Transverse colon (tissue), 4 donors: ENCODE data around the gene NMD3. TPM values are rescaled to one million over a fixed set of nuclear protein-coding genes. Genes with fewer than 3 reads are reported as not detected.
"Not testable (repeated sequence)": the region's sequence is repeated elsewhere in the genome, so short reads cannot be mapped to it uniquely, and the experiment has no call there.

Experiments used
- DNase-seq: peaks from one replicate; pipeline ENCODE4 v3.0.0-alpha.2; 2019
- H3K27ac ChIP-seq, 4 donors: fragments of 200-600 bp; sonication (generic); 2 replicates each; pipeline ENCODE4 v1.5.1; 2016 to 2018; ENCODE audit warnings: inconsistent platforms in 4 of 4
- H3K27me3 ChIP-seq: fragments of 200-600 bp; sonication (generic); 2 replicates; pipeline ENCODE4 v1.5.1; 2017; ENCODE audit warnings: inconsistent platforms
- H3K36me3 ChIP-seq, 4 donors: fragments of 200-600 bp; sonication (generic); 2 replicates each; pipeline ENCODE4 v1.5.1; 2017 to 2019; ENCODE audit warnings: inconsistent platforms in 4 of 4
- H3K4me1 ChIP-seq, 4 donors: fragments of 200-600 bp; sonication (generic); 2 replicates each; pipeline ENCODE4 v1.5.1; 2017 to 2020; ENCODE audit warnings: inconsistent platforms in 4 of 4
- H3K4me3 ChIP-seq, 4 donors: fragments of 200-600 bp; sonication (generic); 1 replicate in 1 of 4; 2 replicates in 3 of 4; pipeline versions ENCODE4 v1.5.1 to v1.6.1; 2017 to 2019; ENCODE audit warnings: inconsistent platforms in 4 of 4
- H3K9me3 ChIP-seq, 2 donors: fragments of 200-600 bp; sonication (generic); 2 replicates each; pipeline ENCODE4 v1.5.1; 2017 to 2019; ENCODE audit warnings: inconsistent platforms in 2 of 2
- EP300 ChIP-seq: sonication (generic); formaldehyde crosslinking; IDR thresholded peaks from one replicate; pipeline ENCODE4 v1.6.1; 2017; ENCODE audit warnings: antibody characterized with exemption, low read depth
- POLR2A ChIP-seq: fragments of 450-650 bp; IDR thresholded peaks from one replicate; pipeline ENCODE4 v1.6.1; 2016; ENCODE audit warnings: antibody characterized with exemption, mild to moderate bottlenecking, moderate library complexity
- POLR2AphosphoS5 ChIP-seq, 3 donors: sonication (generic); formaldehyde crosslinking; IDR thresholded peaks; one replicate each; pipeline ENCODE4 v1.6.1; 2016; ENCODE audit warnings: antibody characterized with exemption in 3 of 3
- WGBS, 2 donors: methylation state at CpG; one replicate each; pipeline ENCODE4 v1.1.5; 2018; ENCODE audit warnings: low coverage in 1 of 2; 5-methylcytosine and 5-hydroxymethylcytosine counted together
- in situ Hi-C, 4 donors: fragments of 200-750 bp; cut with MboI; loops; one replicate each; pipeline versions ENCODE4 v1.15.0 to v1.15.1; 2017; ENCODE audit warnings: low sequenced_read_pairs in 3 of 4, low pct_ligation_motif_present in 1 of 4, low pct_unique_long_range_greater_than_20kb in 1 of 4
- intact Hi-C: fragments of 100-400 bp; cut with DNase I; formaldehyde crosslinking; loops from one replicate; pipeline ENCODE4 v1.15.1; 2023; ENCODE audit warnings: low total_unique reads
- total RNA-seq, 4 donors: library from RNA; depleted of rRNA; stranded (reverse); fragments of >200 nt; gene quantifications; one replicate each; pipeline ENCODE4 v1.1.0, GENCODE V29; 2016
- TF ChIP-seq, protein P1 (sequence below), 5 experiments: fragments of 200-600 bp in 3 of 5; fragments of 450-650 bp in 2 of 5; sonication (generic) in 3 of 5; IDR thresholded peaks; 1 replicate in 2 of 5; 2 replicates in 3 of 5; pipeline ENCODE4 v1.5.1; 2016 to 2017; ENCODE audit warnings: antibody characterized with exemption in 5 of 5, inconsistent platforms in 3 of 5, mild to moderate bottlenecking in 2 of 5, moderate library complexity in 1 of 5

The NMD3 gene
- total RNA-seq: 10 to 100 TPM in 2 of 4 donors, 1 to 10 TPM in 2; 7.5 to 37.3 (median 21.8) TPM

DNA sequence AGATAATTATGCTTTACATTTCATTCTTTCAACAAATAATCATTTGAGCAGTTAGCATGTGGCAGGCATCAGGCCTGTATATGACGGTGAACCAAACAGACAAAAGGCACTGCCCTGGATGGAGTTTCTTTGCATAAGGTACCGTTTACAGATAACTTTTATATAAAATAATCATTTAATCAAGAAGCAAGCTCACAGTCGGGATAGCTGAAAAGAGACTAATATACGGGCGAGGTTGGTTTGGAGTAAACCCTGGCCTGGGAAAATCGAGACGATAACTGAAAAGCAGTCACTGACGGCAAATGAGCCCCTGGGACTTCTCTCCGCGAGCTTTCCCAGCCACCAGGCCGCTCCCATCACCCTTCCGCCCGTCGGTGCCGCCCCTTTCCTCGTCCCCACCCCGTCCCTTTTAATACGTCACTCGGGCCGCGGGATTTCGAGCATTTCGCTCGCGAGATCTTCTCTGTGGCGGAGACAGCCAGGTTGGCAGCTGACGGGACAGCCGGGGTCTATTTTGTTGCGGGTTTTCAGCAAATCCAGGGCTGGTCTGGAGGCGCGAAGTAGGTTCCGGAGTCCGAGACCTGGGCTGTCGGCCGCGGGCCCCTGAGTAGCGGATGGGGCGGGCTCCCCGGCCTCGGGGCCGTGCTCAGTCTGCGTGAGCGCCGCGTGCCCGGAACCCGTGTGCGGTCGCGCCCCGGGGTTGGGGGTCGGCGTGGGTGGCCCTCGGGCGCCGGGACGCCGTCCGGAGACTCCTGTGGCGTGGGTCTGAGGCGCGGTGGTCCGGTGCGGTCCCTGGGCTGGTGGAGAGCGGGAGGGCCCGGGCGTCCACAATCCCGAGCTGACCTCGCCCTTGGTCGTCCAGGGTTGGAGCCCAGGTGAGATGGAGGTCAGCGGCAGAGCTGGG is at the start of gene NMD3:
Gene NMD3 (plus strand): TSS at position 462 of the 904 bp plus-strand sequence. CDS start 703 bp downstream, outside the sequence.
- Histone ChIP-seq H3K4me1 (peaks cover 7 to 40% (median 17%) of the 10 kb centered on the region in 4 donors), H3K27ac (peak within 1 kb of the TSS; percentile 91 to 99 (median 94)), H3K4me3 (peak within 1 kb of the TSS; percentile 90 to 98 (median 95)), H3K27me3 (no peaks in the 10 kb centered on the region), H3K36me3 (peaks cover 0 to 6% (median 0%) of the 10 kb centered on the region in 4 donors), H3K9me3 (no peaks in the 10 kb centered on the region)
- in situ Hi-C loops (no loop called here), intact Hi-C loops (no loop called here)
- TF ChIP-seq POLR2A (peak; percentile 84), POLR2AphosphoS5 (IDR thresholded peaks at IDR 0.05) (peak; percentile 80 to 91 (median 89))
- TF ChIP-seq, protein P1, sequence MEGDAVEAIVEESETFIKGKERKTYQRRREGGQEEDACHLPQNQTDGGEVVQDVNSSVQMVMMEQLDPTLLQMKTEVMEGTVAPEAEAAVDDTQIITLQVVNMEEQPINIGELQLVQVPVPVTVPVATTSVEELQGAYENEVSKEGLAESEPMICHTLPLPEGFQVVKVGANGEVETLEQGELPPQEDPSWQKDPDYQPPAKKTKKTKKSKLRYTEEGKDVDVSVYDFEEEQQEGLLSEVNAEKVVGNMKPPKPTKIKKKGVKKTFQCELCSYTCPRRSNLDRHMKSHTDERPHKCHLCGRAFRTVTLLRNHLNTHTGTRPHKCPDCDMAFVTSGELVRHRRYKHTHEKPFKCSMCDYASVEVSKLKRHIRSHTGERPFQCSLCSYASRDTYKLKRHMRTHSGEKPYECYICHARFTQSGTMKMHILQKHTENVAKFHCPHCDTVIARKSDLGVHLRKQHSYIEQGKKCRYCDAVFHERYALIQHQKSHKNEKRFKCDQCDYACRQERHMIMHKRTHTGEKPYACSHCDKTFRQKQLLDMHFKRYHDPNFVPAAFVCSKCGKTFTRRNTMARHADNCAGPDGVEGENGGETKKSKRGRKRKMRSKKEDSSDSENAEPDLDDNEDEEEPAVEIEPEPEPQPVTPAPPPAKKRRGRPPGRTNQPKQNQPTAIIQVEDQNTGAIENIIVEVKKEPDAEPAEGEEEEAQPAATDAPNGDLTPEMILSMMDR (IDR thresholded peaks at IDR 0.05): no peak
- WGBS, 2 donors: 0 to 1% methylated on average over 2 to 51 of the region's 71 CpGs
- peak; percentile 96 for DNase-seq

DNA sequence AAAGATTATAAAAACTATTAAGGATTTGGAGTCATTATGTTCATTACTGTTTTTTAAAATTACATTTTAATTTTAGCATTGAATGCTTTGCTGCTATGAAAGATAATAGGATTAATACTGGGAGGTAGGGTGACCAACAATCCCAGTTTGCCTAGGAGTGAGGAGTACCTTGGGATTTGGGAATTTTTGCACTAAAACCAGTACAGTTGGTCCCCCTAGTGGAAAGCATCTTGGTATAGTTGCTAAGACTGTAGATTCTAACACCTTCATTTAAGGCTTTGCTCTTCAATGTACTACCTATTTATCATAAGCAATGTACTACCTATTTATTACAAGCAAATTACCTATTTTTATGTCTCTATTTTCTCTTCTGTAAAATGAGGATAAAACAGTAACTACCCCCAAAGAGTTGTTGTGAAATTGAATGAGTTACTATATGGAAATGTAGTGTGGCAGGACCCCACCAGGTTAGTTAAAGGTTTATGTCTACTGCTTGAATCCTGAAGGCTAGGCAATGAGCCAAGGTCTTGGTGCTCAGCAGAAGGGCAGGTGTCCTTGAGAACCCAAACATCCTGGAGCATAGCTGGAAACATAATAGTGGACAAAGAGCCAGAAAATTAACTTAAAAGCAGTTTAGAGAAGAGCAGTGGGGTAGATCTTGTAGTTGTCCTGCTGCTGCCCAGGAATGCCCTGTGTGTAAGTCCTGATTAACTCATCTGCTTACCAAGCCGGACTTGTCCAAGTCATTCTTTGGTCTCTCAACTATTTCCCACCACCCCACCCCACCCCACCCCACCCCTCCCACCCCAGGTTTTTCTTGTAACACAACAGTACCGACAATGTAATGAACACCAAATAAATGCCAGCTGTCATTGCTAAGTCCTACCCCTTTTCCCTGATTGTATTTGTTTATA is 49.2 kb upstream of the NMD3 start:
- intact Hi-C loops (no loop called here), in situ Hi-C loops (no loop called here)
- WGBS, 2 donors: 57% methylated on average over 2 of the region's 2 CpGs; no CpG with 5 or more reads in 1 of the 2 donors
- H3K36me3 ChIP-seq: no peaks in the 10 kb centered on the region
- no peaks in the 10 kb centered on the region for H3K4me1 ChIP-seq
- H3K27ac ChIP-seq: no peak overlapping the region
- TF ChIP-seq, protein P1 (IDR thresholded peaks at IDR 0.05): no peak
- TF ChIP-seq POLR2AphosphoS5 (IDR thresholded peaks at IDR 0.05) (no peak), POLR2A (no peak), EP300 (no peak)
- no peaks in the 10 kb centered on the region for H3K27me3 ChIP-seq
- DNase-seq: no peak
- H3K9me3 ChIP-seq: no peaks in the 10 kb centered on the region
- no peak overlapping the region for H3K4me3 ChIP-seq

DNA sequence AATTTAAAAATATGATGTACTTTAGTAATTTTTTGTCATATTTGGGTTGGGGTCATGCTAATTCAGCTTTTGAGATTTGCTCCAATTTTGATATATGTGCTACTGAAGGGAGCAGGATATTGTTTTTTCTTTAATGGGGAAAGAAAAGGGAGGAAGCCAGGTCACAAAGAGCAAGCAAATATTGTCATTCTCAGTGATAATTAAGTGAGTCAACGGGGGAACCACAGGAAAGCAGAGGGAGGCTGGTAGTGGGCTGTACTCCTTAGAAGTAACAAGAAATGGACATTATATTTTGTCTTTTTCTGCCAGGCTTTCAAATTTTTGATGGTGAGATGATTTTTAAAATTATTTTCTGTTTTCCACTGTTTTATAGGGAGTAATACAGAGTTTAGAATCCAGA is 45.6 kb upstream of the NMD3 start:
- no peaks in the 10 kb centered on the region for H3K27me3 ChIP-seq
- no peak for TF ChIP-seq POLR2AphosphoS5 (IDR thresholded peaks at IDR 0.05)
- no peak for TF ChIP-seq POLR2A
- TF ChIP-seq EP300: no peak
- no peaks in the 10 kb centered on the region for H3K36me3 ChIP-seq
- in situ Hi-C loops: no loop called here
- 47 to 50% methylated on average over 1 of the region's 1 CpG for WGBS, 2 donors
- DNase-seq: no peak
- H3K4me1 ChIP-seq: no peaks in the 10 kb centered on the region
- H3K27ac ChIP-seq: no peak overlapping the region
- no peak overlapping the region for H3K4me3 ChIP-seq
- intact Hi-C loops: no loop called here
- no peaks in the 10 kb centered on the region for H3K9me3 ChIP-seq

DNA sequence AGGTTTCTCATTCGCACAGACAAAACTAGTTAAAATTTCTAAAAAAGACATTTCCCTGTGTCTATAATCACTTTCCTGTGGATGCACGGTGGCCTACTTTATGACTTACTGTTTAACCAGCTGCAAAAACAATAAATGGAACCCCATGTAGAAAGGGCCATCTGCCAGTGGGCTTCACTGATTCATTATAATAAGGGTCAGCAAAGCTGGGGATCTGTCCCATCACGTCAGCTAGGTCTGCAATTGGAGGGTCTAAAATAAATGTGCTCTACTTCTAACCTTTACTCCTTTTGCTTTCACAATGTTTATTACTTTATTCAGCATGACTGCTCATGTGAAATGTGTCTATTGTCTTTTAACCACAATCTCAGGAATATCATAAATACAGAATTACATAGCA is 43.1 kb upstream of the NMD3 start:
- WGBS, 2 donors: 56 to 71% methylated on average over 3 of the region's 3 CpGs
- Histone ChIP-seq H3K36me3 (no peaks in the 10 kb centered on the region), H3K9me3 (no peaks in the 10 kb centered on the region), H3K27ac (no peak overlapping the region), H3K4me1 (no peaks in the 10 kb centered on the region), H3K4me3 (no peak overlapping the region), H3K27me3 (no peaks in the 10 kb centered on the region)
- intact Hi-C loops (no loop called here), in situ Hi-C loops (no loop called here)
- TF ChIP-seq EP300 (no peak), POLR2AphosphoS5 (IDR thresholded peaks at IDR 0.05) (no peak), POLR2A (no peak)
- TF ChIP-seq, protein P1 (IDR thresholded peaks at IDR 0.05): no peak
- DNase-seq: no peak

DNA sequence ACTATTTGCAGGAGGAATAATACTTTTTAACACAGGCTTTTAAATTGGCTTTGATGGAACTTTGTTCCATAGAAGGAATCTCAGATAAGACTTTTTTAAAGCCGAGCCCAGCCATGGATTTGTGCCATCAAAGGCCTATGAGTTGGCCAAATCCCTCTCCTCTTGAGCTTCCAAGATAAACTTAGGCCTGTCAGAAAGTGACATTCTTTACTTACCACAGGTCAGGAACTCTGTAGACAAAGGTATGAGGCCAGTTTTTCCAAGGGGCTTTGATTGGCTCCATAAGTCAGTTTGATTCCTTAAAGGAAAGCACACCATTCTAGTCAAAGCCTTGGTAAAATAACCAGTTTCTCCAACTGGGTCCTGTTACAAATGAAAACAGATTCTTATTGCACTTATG is 39.7 kb upstream of the NMD3 start:
- H3K27me3 ChIP-seq, in situ Hi-C loops, H3K4me1 ChIP-seq, H3K27ac ChIP-seq, H3K4me3 ChIP-seq, intact Hi-C loops, DNase-seq, H3K9me3 ChIP-seq, H3K36me3 ChIP-seq: not testable (repeated sequence)
- WGBS, 2 donors: 0 to 42% methylated on average over 1 of the region's 1 CpG
